Activated naive CD4-positive, alpha-beta T cell treated with anti-CD3 and anti-CD28 coated beads, Interleukin-2, amount 10 ng/mL, durations not matched to agents 7 days and 5 days (primary cell): ENCODE measurements around the gene NPTXR.

Experiments used
- CTCF ChIA-PET: fragments of 350-600 bp; sonication (Branson Sonifier 250); formaldehyde crosslinking; loops from one replicate; lab custom pipeline; 2021; ENCODE audit warnings: antibody characterized with exemption; lab: Charles Lee
- DNase-seq: peaks from one replicate; pipeline ENCODE4 v3.0.0-alpha.2; 2020
- H3K27ac Mint-ChIP-seq: one replicate; pipeline ENCODE4 v1.8.0; 2021; ENCODE audit warnings: mild to moderate bottlenecking, moderate library complexity, mixed read lengths
- H3K27me3 Mint-ChIP-seq: one replicate; pipeline ENCODE4 v1.8.0; 2021; ENCODE audit warnings: mild to moderate bottlenecking, mixed read lengths
- H3K36me3 Mint-ChIP-seq: one replicate; pipeline ENCODE4 v1.8.0; 2021; ENCODE audit warnings: mixed read lengths
- H3K4me1 Mint-ChIP-seq: one replicate; pipeline ENCODE4 v1.8.0; 2021; ENCODE audit warnings: mixed read lengths
- H3K4me3 Mint-ChIP-seq: one replicate; pipeline ENCODE4 v1.8.0; 2021; ENCODE audit warnings: mild to moderate bottlenecking, moderate library complexity, mixed read lengths
- H3K9me3 Mint-ChIP-seq: one replicate; pipeline ENCODE4 v1.8.0; 2021; ENCODE audit warnings: mixed read lengths

Gene NPTXR

GRCh38 chr22:38796262-38796957 lies 47.4 kb downstream of the NPTXR start:
- DNase-seq, result no peak
- Mint-ChIP-seq H3K4me3 (no peak overlapping the region), H3K36me3 (no peaks in the 10 kb centered on the region), H3K27me3 (peaks cover 42% of the 10 kb centered on the region), H3K4me1 (peaks cover 28% of the 10 kb centered on the region), H3K9me3 (no peaks in the 10 kb centered on the region), H3K27ac (no peak overlapping the region)
- CTCF ChIA-PET, result no interaction called here

DNA sequence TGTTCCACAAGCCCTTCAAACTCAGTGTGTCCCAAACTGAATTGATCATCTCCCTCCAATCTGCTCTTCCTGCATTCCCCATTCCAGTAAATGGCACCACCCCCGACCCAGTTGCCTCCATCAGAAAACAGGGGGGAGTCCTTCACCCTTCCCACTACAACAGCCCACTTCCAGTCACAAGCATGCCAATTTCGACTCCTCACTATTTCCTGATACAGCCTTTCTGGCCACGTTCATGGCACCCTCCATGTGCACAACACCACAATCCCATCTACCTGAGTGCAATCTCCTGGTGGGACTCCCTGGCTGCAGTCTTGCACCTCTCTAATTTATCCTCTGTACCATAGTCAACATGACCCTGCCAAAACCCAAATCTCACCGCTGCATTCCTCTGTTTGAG lies 48.3 kb downstream of the NPTXR start:
- CTCF ChIA-PET, result no interaction called here
- H3K9me3 Mint-ChIP-seq, result no peaks in the 10 kb centered on the region
- H3K27me3 Mint-ChIP-seq, result peaks cover 39% of the 10 kb centered on the region
- no peak overlapping the region for H3K4me3 Mint-ChIP-seq
- H3K27ac Mint-ChIP-seq, result no peak overlapping the region
- H3K4me1 Mint-ChIP-seq, result peaks cover 28% of the 10 kb centered on the region
- H3K36me3 Mint-ChIP-seq, result no peaks in the 10 kb centered on the region
- no peak for DNase-seq

DNA sequence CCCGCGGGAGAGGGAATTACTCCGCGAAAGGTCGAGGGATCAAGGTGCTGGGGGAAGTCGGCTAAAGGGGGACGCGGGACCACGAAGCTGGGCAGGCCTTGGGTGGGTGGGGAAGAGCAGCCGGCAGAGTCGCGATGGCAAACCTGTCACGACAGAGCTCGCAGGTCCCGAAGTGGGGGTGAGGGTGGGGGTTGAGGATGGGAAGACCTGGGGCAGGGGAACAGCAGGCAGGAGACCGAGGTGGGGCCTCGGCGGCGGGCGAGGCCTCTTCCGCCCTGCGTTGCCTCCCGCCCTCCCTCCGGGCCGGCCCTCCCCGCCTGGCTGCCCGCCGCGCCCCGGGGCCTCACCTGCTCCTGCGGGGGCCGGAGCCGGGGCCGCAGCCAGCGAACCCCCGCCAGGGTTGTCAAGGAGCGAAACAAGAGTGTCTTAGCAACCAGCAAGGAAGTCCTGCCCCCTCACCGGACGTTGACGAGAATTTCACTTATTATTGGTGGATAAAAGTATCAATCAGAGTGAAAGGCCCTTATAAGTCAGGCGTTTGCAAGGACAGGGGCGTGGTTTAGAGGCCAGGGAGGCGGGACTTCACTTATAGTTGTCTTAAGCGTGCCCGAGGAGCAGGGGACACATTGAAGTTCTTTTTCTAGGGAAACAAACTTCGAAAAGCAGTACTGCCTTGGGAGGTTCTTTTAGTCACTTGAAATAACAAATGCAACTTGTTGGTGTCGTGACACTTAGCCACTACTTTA lies 49.9 kb downstream of the NPTXR start, which contains the start of gene DNAL4:
DNAL4 (minus strand) TSS at position 423 of the 746 bp plus-strand sequence. CDS start 11,412 bp downstream, outside the sequence.
- Mint-ChIP-seq H3K4me3 (peak within 1 kb of the TSS; percentile 82), H3K27ac (peak within 1 kb of the TSS; percentile 71), H3K36me3 (no peaks in the 10 kb centered on the region)

GRCh38 chr22:38793317-38793716 lies 50.5 kb downstream of the NPTXR start:
- CTCF ChIA-PET, result interaction anchor here (3.0 kb wide), 1 partner anchor 25 kb away, joined by 10 read pairs; no protein-coding TSS in a partner anchor
- H3K4me3 Mint-ChIP-seq, result peak overlapping the region; percentile 82
- no peaks in the 10 kb centered on the region for H3K36me3 Mint-ChIP-seq
- peaks cover 27% of the 10 kb centered on the region for H3K27me3 Mint-ChIP-seq
- H3K9me3 Mint-ChIP-seq, result no peaks in the 10 kb centered on the region
- peaks cover 22% of the 10 kb centered on the region for H3K4me1 Mint-ChIP-seq
- no peak for DNase-seq
- peak overlapping the region; percentile 71 for H3K27ac Mint-ChIP-seq

More for the DNA sequence above, 49.9 kb downstream of the NPTXR start, which contains the start of gene DNAL4:
- Mint-ChIP-seq H3K27me3 (peaks cover 31% of the 10 kb centered on the region), H3K4me1 (peaks cover 28% of the 10 kb centered on the region), H3K9me3 (no peaks in the 10 kb centered on the region)
- CTCF ChIA-PET, result interaction anchor here (3.0 kb wide), 1 partner anchor 25 kb away, joined by 10 read pairs; no protein-coding TSS in a partner anchor
- peak; percentile 96 for DNase-seq

GRCh38 chr22:38792833-38793232 lies 51.0 kb downstream of the NPTXR start:
- Mint-ChIP-seq H3K4me1 (peaks cover 17% of the 10 kb centered on the region), H3K4me3 (peak overlapping the region; percentile 82), H3K27me3 (peaks cover 22% of the 10 kb centered on the region), H3K27ac (peak overlapping the region; percentile 71), H3K9me3 (no peaks in the 10 kb centered on the region), H3K36me3 (no peaks in the 10 kb centered on the region)
- no peak for DNase-seq
- CTCF ChIA-PET, result interaction anchor here (3.0 kb wide), 1 partner anchor 24 kb away, joined by 10 read pairs; no protein-coding TSS in a partner anchor

DNA sequence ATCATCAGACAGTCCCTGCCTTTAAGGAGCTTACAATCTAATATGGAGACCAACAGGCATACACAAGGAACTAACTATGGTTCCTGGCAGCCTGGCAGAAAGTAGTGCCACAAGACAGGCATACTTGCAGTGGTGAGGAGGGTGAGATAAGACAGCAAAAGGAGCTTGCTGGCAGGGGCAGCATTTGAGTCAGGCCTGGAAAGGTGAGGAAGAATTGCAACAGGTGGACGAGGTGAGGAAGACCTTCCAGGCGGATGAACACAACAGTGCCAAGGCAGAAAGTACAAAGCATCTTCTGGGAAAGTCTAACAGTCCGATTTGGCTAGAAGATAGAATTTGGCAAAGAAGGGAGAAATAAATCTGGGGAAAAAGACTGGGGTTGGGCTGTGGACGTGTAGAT lies 54.2 kb downstream of the NPTXR start:
- no peak for DNase-seq
- no peaks in the 10 kb centered on the region for H3K27me3 Mint-ChIP-seq
- H3K4me1 Mint-ChIP-seq, result peaks cover 15% of the 10 kb centered on the region
- no peak overlapping the region for H3K27ac Mint-ChIP-seq
- no peak overlapping the region for H3K4me3 Mint-ChIP-seq
- peaks cover 2% of the 10 kb centered on the region for H3K36me3 Mint-ChIP-seq
- CTCF ChIA-PET, result no interaction called here
- no peaks in the 10 kb centered on the region for H3K9me3 Mint-ChIP-seq

DNA sequence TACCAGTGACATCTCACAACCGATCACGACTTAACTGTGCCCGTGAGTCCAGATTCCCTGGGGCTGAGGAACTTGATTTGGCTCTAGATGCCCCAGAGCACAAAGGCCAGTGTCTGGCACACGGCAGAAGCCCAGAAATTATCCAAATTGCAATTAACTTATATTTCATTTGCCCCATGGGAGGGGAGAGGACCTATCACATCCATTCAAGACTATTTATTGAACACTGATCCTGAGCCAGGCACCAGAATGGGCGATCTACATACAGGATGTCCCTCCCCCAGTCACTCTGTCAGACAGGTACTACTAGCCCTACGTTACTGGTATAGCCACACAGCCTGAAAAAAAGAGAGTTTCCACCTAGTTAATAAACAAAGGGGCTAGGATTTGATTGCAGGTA lies 55.0 kb downstream of the NPTXR start:
- H3K27ac Mint-ChIP-seq, result no peak overlapping the region

DNA sequence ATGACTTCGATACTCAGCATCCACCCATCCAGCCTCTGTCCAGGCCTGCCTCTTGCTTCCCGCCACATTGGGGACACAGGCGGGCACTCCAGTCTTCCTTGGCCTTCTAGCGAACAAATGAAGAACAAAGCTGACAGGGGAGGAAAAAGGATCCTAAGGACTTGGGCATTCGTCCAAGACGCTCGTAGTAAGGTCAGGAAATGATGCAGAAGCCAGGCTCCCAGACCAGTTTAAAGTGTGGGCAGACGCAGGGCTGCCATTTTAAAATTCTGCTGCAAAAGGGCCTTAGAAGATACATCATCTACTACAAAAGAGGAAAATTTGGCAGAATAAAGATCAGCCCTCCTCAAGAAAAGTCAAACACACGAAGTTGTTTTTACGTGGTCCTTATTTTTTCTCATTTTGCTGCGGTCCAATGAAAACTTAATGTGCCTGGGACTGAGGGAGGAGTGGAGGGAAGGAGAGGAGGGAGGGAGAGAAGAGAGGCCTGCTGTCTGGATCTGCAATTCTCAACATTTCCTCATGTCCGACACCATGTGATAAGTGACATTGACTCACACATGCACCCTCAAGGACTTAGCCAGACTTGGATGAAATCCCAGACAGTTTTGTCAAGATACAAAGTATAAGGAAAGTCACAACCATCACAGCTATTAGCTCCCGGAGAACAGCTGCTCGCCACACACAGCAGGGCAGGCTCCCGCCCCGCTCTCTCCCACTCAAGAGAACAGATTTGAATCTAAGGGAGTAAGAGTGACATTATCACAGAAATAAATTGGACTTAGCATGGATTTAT lies 55.6 kb downstream of the NPTXR start:
- Mint-ChIP-seq H3K9me3 (no peaks in the 10 kb centered on the region), H3K36me3 (peaks cover 2% of the 10 kb centered on the region), H3K27me3 (no peaks in the 10 kb centered on the region), H3K4me3 (no peak overlapping the region), H3K4me1 (peaks cover 5% of the 10 kb centered on the region), H3K27ac (no peak overlapping the region)
- CTCF ChIA-PET, result no interaction called here
- no peak for DNase-seq

More for the DNA sequence above, 55.0 kb downstream of the NPTXR start:
- H3K9me3 Mint-ChIP-seq, result no peaks in the 10 kb centered on the region
- no peak overlapping the region for H3K4me3 Mint-ChIP-seq
- peaks cover 2% of the 10 kb centered on the region for H3K36me3 Mint-ChIP-seq
- no peaks in the 10 kb centered on the region for H3K27me3 Mint-ChIP-seq
- H3K4me1 Mint-ChIP-seq, result peaks cover 8% of the 10 kb centered on the region
- DNase-seq, result no peak
- CTCF ChIA-PET, result no interaction called here

- DNase-seq, result no peak
- H3K36me3 Mint-ChIP-seq, result peaks cover 2% of the 10 kb centered on the region
- no peaks in the 10 kb centered on the region for H3K27me3 Mint-ChIP-seq
- no peak overlapping the region for H3K27ac Mint-ChIP-seq
- H3K4me1 Mint-ChIP-seq, result peaks cover 6% of the 10 kb centered on the region
- CTCF ChIA-PET, result interaction anchor here (1.0 to 2.2 kb wide), 2 partner anchors 17 to 21 kb away, joined by 4 read pairs; no protein-coding TSS in a partner anchor
- no peak overlapping the region for H3K4me3 Mint-ChIP-seq
- no peaks in the 10 kb centered on the region for H3K9me3 Mint-ChIP-seq
Measured at GRCh38 chr22:38786631-38787030, 57.2 kb downstream of the NPTXR start.

GRCh38 chr22:38784856-38785255 lies 59.0 kb downstream of the NPTXR start:
- no peak overlapping the region for H3K4me3 Mint-ChIP-seq
- DNase-seq, result no peak
- H3K27me3 Mint-ChIP-seq, result no peaks in the 10 kb centered on the region
- H3K36me3 Mint-ChIP-seq, result peaks cover 4% of the 10 kb centered on the region
- H3K4me1 Mint-ChIP-seq, result peaks cover 6% of the 10 kb centered on the region
- H3K27ac Mint-ChIP-seq, result no peak overlapping the region
- CTCF ChIA-PET, result interaction anchor here (2.2 kb wide), 1 partner anchor 19 kb away, joined by 4 read pairs; no protein-coding TSS in a partner anchor
- H3K9me3 Mint-ChIP-seq, result no peaks in the 10 kb centered on the region

DNA sequence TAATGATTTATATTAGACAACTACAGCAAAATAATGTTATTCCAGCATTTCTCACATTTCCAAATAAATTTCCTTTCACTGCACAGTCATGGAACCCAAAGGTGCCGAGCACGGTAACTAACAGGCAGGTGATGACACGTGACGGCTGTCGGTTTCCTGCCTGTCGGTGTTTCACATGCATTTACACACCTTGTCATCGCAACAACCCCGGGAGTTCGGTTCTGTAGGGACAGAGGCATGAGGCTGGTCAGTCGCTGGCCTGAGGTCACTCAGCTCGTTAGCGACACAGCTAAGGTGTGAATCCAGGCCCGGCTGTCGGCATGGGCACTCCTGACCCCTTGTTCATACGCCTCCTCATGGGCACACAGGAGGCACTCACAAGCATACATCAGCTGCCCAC lies 59.8 kb downstream of the NPTXR start:
- CTCF ChIA-PET, result interaction anchor here (0.6 kb wide), 1 partner anchor 18 kb away, joined by 3 read pairs; no protein-coding TSS in a partner anchor
- no peaks in the 10 kb centered on the region for H3K9me3 Mint-ChIP-seq
- no peak overlapping the region for H3K27ac Mint-ChIP-seq
- no peak overlapping the region for H3K4me3 Mint-ChIP-seq
- peaks cover 4% of the 10 kb centered on the region for H3K36me3 Mint-ChIP-seq
- H3K4me1 Mint-ChIP-seq, result peaks cover 6% of the 10 kb centered on the region
- no peak for DNase-seq
- H3K27me3 Mint-ChIP-seq, result no peaks in the 10 kb centered on the region

DNA sequence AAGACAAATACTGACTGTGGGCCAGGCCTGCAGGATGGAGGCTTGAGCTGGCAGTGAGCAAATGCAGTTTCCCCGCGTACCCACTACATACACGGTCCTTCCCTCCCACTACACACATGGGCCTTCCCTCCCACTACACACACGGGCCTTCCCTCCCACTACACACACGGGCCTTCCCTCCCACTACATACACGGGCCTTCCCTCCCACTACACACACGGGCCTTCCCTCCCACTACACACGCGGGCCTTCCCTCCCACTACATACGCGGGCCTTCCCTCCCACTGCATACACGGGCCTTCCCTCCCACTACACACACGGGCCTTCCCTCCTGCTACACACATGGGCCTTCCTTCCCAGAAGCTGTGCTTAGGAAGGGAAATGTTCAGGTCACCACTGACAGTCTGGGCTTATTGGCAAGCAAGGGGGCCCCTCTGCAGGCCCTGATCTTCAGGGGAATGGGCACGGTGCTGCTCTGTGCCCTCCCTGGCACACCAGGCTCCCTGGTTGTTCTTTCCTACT lies 60.7 kb downstream of the NPTXR start:
- no peaks in the 10 kb centered on the region for H3K9me3 Mint-ChIP-seq
- H3K36me3 Mint-ChIP-seq, result peaks cover 4% of the 10 kb centered on the region
- H3K27me3 Mint-ChIP-seq, result no peaks in the 10 kb centered on the region
- H3K4me3 Mint-ChIP-seq, result no peak overlapping the region
- CTCF ChIA-PET, result interaction anchor here (0.6 to 1.6 kb wide), 2 partner anchors 17 to 19 kb away, joined by 3 read pairs; no protein-coding TSS in a partner anchor
- no peak for DNase-seq
- peaks cover 6% of the 10 kb centered on the region for H3K4me1 Mint-ChIP-seq
- H3K27ac Mint-ChIP-seq, result no peak overlapping the region

- H3K27me3 Mint-ChIP-seq, result no peaks in the 10 kb centered on the region
- H3K27ac Mint-ChIP-seq, result no peak overlapping the region
- DNase-seq, result no peak
- H3K9me3 Mint-ChIP-seq, result no peaks in the 10 kb centered on the region
- peaks cover 4% of the 10 kb centered on the region for H3K36me3 Mint-ChIP-seq
- peaks cover 6% of the 10 kb centered on the region for H3K4me1 Mint-ChIP-seq
- no peak overlapping the region for H3K4me3 Mint-ChIP-seq
- CTCF ChIA-PET, result interaction anchor here (0.8 to 1.6 kb wide), 2 partner anchors 17 to 60 kb away, joined by 3 read pairs; no protein-coding TSS in a partner anchor
Measured at GRCh38 chr22:38782402-38783094, 61.3 kb downstream of the NPTXR start.
